Cardiac muscle cell (in vitro differentiated cells and primary cell): ENCODE measurements around the gene MBNL2. TPM values are rescaled to one million over a fixed set of nuclear protein-coding genes. Genes with fewer than 3 reads are reported as not detected.
A peak's percentile ranks its signal among the peaks of the same experiment; 100 is the strongest.

Source experiments
- DNase-seq, 2 donors: peaks; one replicate each; pipeline versions ENCODE4 v3.0.0 to v3.0.0-alpha.2; 2010 to 2017; ENCODE audit warnings: low read depth in 1 of 2, low spot score in 1 of 2
- H3K27ac ChIP-seq: fragments of 200-600 bp; sonication (generic); 2 replicates; pipeline ENCODE4 v1.5.1; 2016
- H3K27me3 ChIP-seq: fragments of 200-600 bp; sonication (generic); 2 replicates; pipeline ENCODE4 v1.6.0; 2016; ENCODE audit warnings: control low read depth
- H3K36me3 ChIP-seq: fragments of 200-600 bp; sonication (generic); 2 replicates; pipeline ENCODE4 v1.5.1; 2016; ENCODE audit warnings: control low read depth
- H3K4me1 ChIP-seq: fragments of 200-600 bp; sonication (generic); 2 replicates; pipeline ENCODE4 v1.8.1; 2017; ENCODE audit warnings: low read depth, mild to moderate bottlenecking, mixed run types
- H3K4me3 ChIP-seq: fragments of 200-600 bp; sonication (generic); 2 replicates; pipeline ENCODE4 v1.5.1; 2016; ENCODE audit warnings: mild to moderate bottlenecking
- H3K9me3 ChIP-seq: fragments of 200-600 bp; sonication (generic); 2 replicates; pipeline ENCODE4 v1.5.1; 2017; ENCODE audit warnings: low read depth, mild to moderate bottlenecking, control low read depth
- CTCF ChIP-seq: IDR thresholded peaks from 2 replicates; pipeline ENCODE4 v1.5.1; 2012; ENCODE audit warnings: low read depth, mild to moderate bottlenecking, low read length
- polyA plus RNA-seq: library from polyadenylated mRNA; unstranded; fragments of >200 nt; fragmentation: Nextera tagmentation; extraction: Ambion mirVana; gene quantifications from 2 replicates; pipeline ENCODE4 v1.2.1, GENCODE V29; 2016
- total RNA-seq: library from RNA; depleted of rRNA; stranded (reverse); fragments of >200 nt; gene quantifications from 2 replicates; pipeline ENCODE4 v1.2.3, GENCODE V29; 2016

MBNL2 gene
- total and polyA plus RNA-seq, 2 experiments from 2014 or later: 15.2 to 27.8 TPM

DNA sequence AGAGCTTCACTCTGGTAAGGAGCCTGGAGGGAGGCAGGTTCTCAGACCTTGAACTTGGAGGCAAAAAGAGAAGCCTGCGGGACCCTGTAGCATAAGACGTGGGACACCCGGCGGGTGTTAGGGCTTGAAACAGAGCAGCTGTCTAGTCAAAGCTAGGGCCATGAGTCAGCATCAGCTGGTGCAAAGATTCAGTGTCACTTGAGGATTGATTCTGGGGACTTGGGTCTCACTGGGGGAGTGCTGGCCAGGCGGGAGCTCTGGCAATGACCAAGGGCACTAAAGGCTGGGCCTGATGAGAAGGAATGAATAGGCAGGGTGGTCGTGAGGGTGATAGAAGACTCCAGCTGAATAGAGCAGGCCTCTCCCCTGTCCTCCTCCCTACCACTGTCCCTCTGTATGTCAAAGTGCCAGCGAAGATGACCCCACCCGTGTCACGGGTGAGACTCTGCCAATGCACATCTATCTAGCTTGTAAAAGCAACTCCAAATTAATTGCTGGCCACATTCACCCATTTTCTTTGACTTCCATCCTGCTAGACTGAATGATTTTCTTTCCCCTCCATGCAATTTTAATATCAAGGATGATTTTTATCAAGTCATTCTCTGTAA lies 97.1 kb downstream of the MBNL2 start:
- H3K4me1 ChIP-seq: no peaks in the 10 kb centered on the region
- H3K27ac ChIP-seq: peak overlapping the region; percentile 6
- H3K9me3 ChIP-seq: no peaks in the 10 kb centered on the region
- no peak for TF ChIP-seq CTCF
- H3K36me3 ChIP-seq: no peaks in the 10 kb centered on the region
- H3K4me3 ChIP-seq: no peak overlapping the region
- DNase-seq: peak in 1 of 2 donors; percentile 31
- no peaks in the 10 kb centered on the region for H3K27me3 ChIP-seq

GRCh38 chr13:97321101-97321500 lies 99.0 kb downstream of the MBNL2 start:
- DNase-seq: no peak
- Histone ChIP-seq H3K4me3 (no peak overlapping the region), H3K9me3 (no peaks in the 10 kb centered on the region), H3K36me3 (no peaks in the 10 kb centered on the region), H3K4me1 (no peaks in the 10 kb centered on the region), H3K27me3 (no peaks in the 10 kb centered on the region), H3K27ac (no peak overlapping the region)
- no peak for TF ChIP-seq CTCF

DNA sequence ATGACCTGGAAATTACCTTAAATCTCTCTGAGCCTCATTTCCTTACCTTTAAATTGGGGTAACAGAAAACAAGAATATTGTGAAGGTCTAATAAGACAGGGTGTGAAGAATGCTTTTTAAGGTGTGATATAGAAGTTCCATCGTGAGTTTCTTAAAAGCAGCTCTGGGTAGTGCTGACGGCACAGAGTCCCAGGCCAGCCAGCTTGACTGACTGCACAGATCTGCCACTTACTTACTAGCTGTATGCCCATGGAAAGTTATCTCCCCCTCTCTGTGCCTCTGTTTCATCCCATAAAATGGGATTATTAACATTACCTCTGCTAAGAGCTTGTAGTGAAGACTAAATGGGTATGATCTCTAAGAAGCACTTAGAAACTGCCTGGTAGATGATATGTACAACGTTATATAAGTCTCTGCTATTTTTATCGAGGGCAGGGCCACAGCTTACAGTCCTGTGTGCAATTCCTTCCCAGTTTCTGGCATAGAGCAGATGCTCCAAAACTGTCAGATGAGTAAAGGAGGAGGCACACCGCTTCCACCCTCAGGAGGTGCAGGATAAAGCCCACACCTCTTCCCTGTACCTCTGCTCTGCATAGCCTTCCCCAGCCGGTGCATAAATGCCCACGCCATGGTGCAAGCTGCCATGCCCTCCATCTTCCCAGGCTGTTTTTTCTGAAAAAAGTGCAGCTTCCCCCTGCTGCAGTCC lies 99.6 kb downstream of the MBNL2 start:
- TF ChIP-seq CTCF: no peak
- no peak for DNase-seq

DNA sequence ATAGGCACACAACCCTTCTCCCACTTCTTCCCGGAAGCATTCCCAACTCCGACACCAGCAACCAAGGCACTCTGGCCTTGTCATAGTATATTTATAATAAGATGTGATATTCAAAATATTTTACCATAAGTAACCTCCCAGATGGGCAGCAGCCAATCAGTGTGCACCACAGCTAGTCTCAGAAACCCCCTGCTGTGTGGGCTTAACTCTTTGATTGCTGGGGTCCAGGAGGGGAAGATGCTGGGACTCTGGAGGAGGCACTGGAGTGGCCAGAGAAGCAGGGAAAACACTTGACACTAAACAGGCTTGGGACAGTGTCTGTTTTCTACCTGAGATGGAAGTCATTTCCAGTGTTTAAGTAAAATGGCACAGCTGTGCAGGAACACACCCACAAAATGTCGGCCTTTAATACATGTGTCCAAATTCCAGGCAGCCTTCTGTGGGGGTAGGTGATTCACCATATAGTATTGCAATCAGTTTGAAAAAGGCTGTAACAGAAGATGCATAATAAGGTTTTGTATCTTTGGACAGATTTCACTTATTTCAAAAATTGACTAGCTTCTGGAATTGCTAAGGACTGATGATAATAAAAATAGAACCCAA lies 100.7 kb downstream of the MBNL2 start:
- Histone ChIP-seq H3K36me3 (no peaks in the 10 kb centered on the region), H3K9me3 (no peaks in the 10 kb centered on the region), H3K4me3 (no peak overlapping the region), H3K4me1 (peaks cover 4% of the 10 kb centered on the region), H3K27ac (no peak overlapping the region), H3K27me3 (no peaks in the 10 kb centered on the region)
- no peak for TF ChIP-seq CTCF
- peak in 1 of 2 donors; percentile 52 for DNase-seq

More for the DNA sequence above, 99.6 kb downstream of the MBNL2 start:
- Histone ChIP-seq H3K4me1 (no peaks in the 10 kb centered on the region), H3K9me3 (no peaks in the 10 kb centered on the region), H3K27me3 (no peaks in the 10 kb centered on the region), H3K36me3 (no peaks in the 10 kb centered on the region), H3K27ac (no peak overlapping the region), H3K4me3 (no peak overlapping the region)

- H3K27me3 ChIP-seq: no peaks in the 10 kb centered on the region
- H3K4me3 ChIP-seq: no peak overlapping the region
- no peak for TF ChIP-seq CTCF
- H3K27ac ChIP-seq: no peak overlapping the region
- DNase-seq: no peak
- no peaks in the 10 kb centered on the region for H3K9me3 ChIP-seq
- H3K4me1 ChIP-seq: peaks cover 7% of the 10 kb centered on the region
- no peaks in the 10 kb centered on the region for H3K36me3 ChIP-seq
Observed at GRCh38 chr13:97324115-97324514, 102.0 kb downstream of the MBNL2 start.
